ENCODE data around the gene U2SURP.

U2SURP gene
- 43.9 to 150 (median 86.6) reads per million in 17 experiments for total RNA-seq

DNA sequence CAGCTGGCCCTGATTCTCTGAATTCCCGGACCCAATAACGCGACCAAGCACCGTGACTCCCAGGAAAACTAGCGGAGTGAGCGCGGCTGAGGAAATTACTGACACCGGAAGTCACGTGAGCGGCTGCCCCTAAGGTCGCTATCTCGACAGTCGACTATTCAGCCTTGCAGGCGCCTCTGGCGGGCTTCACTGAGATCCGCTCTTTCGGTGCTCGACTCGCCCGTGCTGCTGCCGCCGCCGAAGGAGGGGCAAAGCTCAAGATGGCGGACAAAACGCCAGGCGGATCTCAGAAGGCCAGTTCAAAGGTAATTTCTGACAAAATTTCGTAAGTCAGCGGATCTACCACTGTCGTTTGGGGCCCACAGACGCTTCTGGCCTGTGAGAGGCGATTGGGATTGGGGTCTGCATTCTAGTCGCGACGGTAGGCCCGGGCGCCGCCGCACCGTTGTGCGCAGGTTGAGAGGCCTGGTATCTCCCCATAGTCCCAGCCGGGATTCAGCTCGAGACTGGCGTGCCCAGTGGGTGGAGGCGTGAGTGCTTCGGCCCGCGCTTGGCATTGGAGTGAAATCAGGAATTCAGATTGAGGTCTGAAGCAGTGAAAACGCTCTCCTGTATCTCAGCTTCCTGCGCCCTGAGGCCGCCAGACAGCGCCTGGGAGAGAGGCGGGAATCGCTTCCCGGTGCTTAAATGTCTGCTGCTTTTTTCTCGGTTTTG, at the start of gene U2SURP:
U2SURP (plus strand) TSS at position 202 of the 714 bp plus-strand sequence; CDS start at position 261, 59 bp downstream.
- DNase-seq = peak; percentile 98 to 99 (median 98)

GRCh38 chr3:142951794-142952193, 49.6 kb upstream of the U2SURP start:
- no peak for DNase-seq

DNA sequence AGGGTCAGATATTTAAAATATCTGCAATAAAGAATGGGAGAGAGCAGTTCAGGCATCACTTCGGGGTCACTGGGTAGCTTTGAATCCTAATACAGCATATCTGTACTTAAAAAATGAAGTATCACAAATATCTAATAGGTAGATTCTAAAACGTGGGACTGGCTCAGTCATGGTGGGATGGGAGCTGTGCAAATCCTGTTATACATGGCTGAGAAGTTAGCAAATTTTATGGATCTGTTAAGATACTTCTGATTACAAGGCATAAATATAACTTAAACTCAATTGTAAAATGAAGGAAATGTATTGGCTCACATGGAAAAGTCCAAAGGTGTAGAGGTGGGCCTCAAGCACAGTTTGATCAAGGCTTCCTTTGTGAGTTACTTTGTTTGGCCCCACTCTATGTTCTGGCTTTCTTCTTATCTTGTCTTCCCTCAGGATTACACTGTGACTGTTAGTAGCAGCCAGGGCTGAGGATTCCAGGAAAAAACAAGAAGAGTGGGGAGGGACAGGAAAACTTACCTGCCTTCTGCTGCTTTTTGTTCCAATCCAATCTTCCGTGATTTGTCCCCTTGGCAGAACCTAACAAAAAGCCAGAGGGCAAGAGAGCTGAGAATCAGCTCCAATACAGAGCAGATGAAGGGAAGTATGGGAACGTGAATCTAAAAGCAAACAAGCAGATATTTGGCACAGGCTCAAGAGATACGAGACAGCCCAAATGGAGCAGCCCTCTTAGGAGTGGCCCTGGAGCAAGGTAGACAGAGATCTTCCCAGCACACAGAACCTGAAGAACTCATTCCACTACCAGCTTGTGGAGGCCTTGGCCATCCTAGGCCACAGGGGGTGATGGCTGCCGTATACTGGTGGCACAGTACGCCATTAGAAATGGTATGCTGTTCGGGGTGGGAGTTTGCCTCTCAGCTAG, 48.8 kb upstream of the U2SURP start:
- DNase-seq = no peak

GRCh38 chr3:142953443-142953842, 47.9 kb upstream of the U2SURP start:
- DNase-seq = no peak

- DNase-seq = peak in 2 of 4 experiments; percentile 11 to 14
Measured at GRCh38 chr3:142958707-142959106, 42.7 kb upstream of the U2SURP start.

DNA sequence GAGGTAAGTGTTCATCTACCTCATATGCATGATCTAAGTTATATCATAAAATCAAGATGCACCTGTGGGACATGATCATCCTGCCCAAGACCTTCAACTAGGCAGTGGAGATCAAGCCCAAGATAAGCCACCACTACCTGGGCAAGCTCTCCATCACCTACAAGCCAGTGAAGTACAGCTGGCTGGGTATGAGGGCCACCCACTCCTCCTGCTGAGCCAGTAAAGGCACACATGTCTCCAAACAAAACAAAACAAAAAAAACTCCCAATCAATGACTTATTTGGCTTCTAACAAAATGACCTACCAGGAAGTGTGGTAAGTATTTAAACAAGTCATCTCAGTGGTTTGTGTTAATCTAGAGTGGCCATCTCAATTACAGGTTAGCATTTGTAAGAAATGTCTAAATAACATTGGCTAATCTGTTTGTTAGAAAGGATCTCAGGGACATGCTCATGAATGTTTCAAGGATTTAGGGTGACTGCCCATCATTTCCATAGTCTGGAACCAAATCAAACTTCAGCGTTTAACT, 41.0 kb upstream of the U2SURP start:
- DNase-seq = no peak

DNA sequence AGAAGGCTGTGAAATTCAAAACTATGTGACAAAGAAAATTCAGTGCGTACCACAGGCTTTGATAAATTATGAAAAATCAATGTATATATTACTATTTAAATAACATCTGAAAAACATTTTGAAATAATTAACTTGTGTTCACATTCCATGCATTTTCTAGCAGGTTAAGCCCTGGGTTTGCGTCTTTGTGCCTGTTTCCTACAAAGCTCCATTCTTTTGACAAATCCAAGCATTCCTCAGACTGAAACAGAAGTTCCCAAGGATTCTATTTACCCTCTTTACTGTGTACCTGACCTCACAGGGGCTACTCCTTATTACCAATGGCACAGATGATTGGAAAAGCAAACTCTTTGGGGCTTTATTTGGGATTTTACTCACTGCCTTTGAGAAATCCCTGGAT, 39.8 kb upstream of the U2SURP start:
- no peak for DNase-seq

GRCh38 chr3:142962175-142962519, 39.2 kb upstream of the U2SURP start:
- DNase-seq = no peak

DNA sequence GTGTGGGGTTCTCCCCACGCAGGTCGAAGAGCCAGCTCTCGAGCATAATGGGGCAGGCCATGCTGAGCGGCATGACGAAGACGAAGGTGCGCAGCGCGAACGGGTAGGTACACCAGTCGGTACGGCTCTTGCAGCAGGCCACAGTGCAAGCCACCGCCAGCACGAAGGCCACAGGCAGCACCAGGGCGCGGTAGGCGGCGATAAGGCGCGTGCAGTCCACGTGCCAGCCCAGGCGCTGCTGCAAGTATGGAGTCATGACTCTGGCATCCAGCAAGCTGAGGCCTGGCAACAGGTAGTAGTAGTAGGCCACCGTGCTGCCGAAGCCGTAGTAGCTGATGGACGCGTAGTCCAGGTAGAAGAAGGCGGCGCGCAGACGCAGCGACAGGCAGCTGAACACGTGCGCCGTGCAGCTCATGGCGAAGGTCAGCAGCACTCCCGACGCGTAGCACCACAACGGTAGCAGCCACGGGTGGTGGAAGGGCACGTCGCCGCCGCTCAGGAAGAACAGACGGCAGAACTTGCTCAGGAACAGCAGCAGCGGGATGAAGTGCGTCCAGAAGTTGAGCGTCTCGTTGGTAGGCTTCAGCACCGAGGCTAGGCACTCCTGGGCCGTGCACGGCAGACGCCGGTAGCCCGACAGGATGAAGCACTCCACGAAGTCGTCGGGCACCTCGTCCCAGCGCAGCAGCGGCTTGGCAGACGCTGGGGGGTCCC, 38.7 kb upstream of the U2SURP start:
- no peak for DNase-seq

DNA sequence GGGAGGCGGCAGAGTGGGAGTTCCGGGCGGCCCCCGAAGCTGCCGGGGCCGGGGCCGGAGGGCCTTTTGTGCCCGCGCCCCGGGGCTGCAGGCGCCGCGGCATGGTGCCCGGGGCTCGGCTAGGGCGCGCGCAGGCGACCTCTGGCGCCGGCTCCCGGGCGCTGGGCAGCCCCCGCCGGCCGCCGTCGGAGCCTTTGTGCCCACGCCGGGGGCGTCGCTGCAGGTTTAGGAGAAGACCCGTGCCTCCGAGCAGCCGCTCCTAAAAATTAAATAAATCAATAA, 38.2 kb upstream of the U2SURP start:
- DNase-seq = no peak

DNA sequence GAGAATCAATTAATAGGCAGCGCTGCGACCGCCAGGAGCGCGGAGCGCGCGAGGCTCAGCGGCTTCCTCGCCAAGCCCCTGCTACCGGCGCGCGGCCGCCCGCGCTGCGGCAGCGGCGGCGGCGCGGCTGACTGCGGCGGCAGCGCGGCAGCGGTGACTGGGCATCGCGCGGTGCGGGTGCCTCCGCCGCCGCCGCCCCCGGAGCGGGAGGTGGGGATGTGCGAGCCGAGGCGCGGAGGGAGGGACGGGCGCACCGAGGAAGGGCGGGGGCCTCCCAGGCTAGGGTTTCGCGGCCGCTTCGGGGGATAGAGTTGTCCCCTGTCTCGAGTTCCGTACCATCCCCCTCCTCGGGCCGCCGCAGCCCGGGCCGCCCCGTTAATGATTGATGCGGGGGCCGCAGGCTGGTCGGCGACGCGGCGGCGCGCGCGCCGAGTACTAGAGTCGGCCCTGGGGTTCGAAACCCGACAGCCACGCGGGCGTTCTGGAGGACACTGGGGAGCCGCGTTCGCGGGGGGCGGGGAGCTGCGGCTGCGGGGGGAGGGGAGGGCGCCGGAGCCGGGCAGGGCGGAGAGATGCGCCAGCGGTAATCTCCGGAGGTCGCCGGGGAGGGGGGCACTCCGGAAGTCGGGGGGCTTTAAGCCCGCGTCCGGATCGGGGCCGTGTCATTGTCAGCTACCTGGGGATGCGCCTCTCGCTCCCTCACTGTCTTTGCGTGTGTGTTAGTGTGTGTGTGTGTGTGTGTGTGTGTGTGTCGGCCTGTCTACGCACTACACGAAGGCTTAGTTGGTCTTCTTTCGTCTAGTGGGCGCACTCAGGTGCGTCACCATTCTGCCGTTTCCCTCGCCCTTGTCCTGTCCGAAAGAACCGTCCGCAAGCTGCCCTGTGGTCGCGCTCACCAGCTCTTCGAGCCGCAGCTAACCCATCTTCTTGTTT, 37.6 kb upstream of the U2SURP start, which contains the start of gene PAQR9:
PAQR9 (minus strand) TSS at position 159 of the 933 bp plus-strand sequence. CDS start 338 bp downstream, outside the sequence.
- DNase-seq = peak; percentile 11 to 60 (median 26)

DNA sequence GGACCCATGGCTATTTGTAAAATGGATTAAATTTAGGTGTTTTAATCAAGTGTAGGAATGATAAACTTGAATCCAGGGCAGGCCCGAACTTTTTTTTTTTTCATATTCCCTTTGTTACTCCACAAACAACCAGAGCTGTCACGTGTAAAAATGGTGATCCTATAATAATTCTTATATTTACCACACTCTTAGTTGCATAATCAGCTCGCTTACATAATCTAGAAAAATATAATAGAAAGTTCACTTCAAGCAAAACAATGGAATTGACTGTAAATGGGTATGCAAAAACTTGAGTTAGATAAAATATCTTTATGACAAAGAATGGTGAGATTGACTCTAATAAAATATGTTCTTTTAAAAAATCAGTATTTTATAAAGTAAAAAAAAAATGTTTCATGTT, 35.8 kb upstream of the U2SURP start:
- DNase-seq = peak in 2 of 4 experiments; percentile 30 to 42

DNA sequence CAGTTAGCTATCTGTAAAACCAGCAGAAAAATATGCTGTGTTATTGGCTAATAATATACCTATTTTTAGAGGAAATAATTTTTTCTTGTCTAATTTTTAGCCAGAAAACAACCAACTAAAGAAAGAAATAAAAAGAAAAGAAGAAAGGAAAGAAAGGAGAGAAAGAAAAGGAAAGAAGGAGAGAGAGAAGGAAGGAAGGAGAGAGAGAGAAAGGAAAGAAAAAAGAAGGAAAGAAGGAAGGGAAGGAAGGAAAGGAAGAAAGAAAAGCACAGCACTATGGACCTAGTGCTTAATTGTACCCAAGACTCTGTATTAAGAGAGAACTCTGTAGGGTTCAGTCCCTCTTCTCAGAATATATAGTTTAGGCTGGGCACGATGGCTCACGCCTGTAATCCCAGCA, 34.6 kb upstream of the U2SURP start:
- DNase-seq = no peak

DNA sequence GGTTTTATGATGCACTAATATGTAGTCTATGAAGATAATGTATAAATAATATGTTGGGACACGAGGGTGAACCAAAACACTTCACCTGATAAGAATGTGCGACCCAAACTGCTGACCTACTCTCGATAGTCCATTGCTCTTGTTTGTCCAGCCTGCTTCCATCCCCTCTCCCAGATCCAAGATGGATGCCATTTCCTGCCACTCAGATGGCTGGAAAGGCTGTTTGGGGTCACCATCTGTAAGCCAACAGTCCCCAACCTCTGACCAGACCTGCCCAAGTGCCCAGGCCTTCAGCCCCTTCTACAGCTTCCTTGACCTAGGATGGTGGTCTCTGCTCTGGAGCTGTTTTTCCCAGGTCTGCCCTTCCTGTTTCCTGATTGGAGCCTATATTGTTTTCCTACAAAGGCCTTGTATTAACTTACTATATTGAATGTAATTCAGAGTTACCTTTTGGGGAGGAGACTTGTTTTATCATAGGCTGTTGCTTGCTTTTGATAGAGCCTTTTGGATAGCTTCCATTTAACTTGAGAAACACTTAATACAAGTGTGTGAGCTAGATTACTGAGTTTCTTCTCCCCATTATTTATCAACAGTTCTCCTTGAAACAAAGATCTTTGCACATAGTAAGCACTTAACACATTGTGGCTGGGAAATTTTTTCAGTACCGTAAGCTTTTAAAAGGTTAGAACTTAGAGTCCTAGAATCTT, 32.9 kb upstream of the U2SURP start:
- DNase-seq = no peak

DNA sequence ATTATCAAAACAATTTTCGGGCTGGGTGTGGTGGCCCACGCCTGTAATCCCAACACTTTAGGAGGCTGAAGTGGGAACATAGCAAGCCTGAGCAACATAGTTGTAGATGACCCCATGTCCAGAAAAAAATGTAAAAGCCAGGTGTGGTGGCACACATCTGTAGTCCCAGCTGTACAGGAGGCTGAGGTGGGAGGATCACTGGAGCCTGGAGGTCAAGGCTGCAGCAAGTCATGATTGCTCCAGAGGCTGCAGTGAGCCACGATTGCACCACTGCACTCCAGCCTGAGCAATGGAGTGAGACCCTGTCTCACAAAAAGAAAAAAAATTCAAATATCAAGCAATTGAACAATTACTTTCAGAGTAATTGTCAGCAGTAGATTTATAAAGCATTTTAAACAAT, 29.9 kb upstream of the U2SURP start:
- no peak for DNase-seq

DNA sequence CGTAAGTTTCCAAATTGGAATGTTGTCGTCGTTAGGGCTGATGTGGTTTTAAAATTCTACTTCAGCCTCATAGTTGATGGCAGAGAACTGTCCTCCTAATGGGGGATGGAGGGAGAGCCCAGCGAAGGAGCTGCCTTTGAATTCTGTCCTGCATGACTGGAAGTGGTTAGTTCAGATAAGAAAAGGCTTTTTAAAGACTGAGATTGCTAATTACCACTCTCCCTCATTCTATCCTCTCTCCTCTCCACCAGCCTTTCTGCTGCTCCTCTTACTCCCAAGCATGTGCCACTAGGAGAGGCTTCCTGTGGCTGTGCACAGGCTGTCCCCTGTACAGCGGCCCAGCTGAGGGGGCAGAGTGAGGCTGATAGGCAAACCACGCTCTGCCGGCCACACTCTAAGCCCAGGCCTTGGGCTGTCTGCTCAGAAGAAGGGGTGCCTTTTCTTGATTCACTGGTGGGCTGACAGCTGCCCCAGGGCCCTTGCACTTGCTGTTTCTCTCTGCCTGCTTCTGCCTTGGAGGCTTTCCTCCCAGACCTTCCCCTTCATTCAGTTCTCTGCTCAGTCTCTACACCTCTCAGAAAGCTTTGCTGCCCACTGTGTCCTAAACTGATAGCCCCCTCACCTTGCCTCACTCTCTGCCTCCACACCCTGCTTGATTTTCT, 29.1 kb upstream of the U2SURP start:
- DNase-seq = no peak

GRCh38 chr3:142973217-142974009, 28.0 kb upstream of the U2SURP start:
- no peak for DNase-seq

DNA sequence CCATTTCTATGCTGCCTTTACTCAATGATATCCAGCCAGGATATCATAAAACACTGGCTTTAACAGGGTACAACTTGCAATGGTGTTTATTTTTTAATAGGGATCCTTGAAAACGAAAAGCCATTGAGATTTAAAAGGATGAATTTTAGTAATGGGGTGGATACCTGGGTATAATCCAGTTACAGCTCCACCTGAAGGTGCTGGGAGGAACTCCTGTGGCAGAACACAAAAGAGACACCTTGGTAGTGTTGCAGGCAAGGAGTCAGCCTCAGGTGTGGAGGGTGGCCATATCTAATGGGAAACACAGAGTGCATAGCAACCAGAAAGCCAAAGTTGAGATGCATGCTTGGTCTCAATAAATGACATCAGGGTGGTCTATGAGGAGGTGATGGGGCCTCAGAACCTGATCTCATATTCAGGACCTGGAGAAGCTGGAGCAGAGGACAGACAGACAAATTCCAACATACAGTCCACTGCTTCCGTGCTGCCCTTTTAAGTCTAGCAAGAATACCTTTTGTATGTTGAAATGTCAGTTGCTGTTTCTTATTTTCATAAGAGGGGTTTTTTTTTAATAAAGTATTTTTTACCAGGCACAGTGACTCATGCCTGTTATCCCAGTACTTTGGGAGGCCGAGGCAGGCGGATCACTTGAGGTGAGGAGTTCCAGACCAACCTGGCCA, 25.9 kb upstream of the U2SURP start:
- no peak for DNase-seq

All from suppressor macrophage (primary cell).